ENCODE data around the gene BBS2. TPM values are rescaled to one million over a fixed set of nuclear protein-coding genes. Genes with fewer than 3 reads are reported as not detected.

The BBS2 gene
- polyA plus RNA-seq, 1 donor from 2014 or later, result 197 TPM

DNA sequence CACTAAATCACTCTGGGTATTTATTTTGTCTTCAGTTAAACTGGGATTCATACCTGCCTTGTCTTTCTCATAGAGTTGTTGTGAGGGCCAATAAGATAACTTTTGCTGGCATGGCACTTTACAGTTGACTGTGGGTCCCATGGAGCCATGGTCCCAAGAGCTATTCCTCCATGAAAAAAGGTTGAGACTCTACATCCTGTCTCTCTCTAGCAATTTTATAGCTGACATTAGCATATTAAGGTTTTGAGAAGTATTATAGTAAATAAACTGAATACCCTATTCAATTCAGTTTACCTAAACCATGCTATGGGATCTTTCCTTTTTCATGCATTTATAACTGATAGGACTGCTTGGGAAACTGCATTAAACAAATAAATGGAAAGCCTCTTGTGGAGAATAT lies 51.0 kb downstream of the BBS2 start:
- Histone ChIP-seq H3K79me2 (replicated peaks; ENCODE audit: insufficient read depth, low read length) (no peaks in the 10 kb centered on the region), H3K27me3 (ENCODE audit: insufficient read depth, low read depth, low read length) (no peaks in the 10 kb centered on the region), H3F3A (ENCODE audit: insufficient read depth, low read length, poor library complexity, severe bottlenecking) (no peaks in the 10 kb centered on the region), H3K9me3 (ENCODE audit: low read length) (no peaks in the 10 kb centered on the region), H2AFZ (ENCODE audit: low read depth, low read length) (no peak overlapping the region), H3K4me3 (ENCODE audit: low read length) (no peak overlapping the region), H3K9ac (ENCODE audit: low read length) (no peak overlapping the region), H3K9me2 (ENCODE audit: insufficient read depth, low read length) (no peaks in the 10 kb centered on the region), H3K27ac (ENCODE audit: low read length) (no peak overlapping the region), H4K20me1 (ENCODE audit: insufficient read depth) (no peaks in the 10 kb centered on the region), H3K4me2 (ENCODE audit: low read length) (no peak overlapping the region), H3K36me3 (ENCODE audit: insufficient read depth, low read length) (peaks cover 14% of the 10 kb centered on the region)
- TF ChIP-seq RAD21 (conservative IDR thresholded peaks at IDR 0.05) (no peak), EZH2 (IDR thresholded peaks at IDR 0.05; ENCODE audit: borderline replicate concordance, insufficient read depth, low read length, poor library complexity, severe bottlenecking) (no peak), POLR2AphosphoS5 (IDR thresholded peaks at IDR 0.05) (no peak), SMC3 (conservative IDR thresholded peaks at IDR 0.05; ENCODE audit: poor library complexity) (no peak)
- TF ChIP-seq, protein P1, sequence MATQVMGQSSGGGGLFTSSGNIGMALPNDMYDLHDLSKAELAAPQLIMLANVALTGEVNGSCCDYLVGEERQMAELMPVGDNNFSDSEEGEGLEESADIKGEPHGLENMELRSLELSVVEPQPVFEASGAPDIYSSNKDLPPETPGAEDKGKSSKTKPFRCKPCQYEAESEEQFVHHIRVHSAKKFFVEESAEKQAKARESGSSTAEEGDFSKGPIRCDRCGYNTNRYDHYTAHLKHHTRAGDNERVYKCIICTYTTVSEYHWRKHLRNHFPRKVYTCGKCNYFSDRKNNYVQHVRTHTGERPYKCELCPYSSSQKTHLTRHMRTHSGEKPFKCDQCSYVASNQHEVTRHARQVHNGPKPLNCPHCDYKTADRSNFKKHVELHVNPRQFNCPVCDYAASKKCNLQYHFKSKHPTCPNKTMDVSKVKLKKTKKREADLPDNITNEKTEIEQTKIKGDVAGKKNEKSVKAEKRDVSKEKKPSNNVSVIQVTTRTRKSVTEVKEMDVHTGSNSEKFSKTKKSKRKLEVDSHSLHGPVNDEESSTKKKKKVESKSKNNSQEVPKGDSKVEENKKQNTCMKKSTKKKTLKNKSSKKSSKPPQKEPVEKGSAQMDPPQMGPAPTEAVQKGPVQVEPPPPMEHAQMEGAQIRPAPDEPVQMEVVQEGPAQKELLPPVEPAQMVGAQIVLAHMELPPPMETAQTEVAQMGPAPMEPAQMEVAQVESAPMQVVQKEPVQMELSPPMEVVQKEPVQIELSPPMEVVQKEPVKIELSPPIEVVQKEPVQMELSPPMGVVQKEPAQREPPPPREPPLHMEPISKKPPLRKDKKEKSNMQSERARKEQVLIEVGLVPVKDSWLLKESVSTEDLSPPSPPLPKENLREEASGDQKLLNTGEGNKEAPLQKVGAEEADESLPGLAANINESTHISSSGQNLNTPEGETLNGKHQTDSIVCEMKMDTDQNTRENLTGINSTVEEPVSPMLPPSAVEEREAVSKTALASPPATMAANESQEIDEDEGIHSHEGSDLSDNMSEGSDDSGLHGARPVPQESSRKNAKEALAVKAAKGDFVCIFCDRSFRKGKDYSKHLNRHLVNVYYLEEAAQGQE (IDR thresholded peaks at IDR 0.05; ENCODE audit: borderline replicate concordance), result no peak
- TF ChIP-seq, protein P2, sequence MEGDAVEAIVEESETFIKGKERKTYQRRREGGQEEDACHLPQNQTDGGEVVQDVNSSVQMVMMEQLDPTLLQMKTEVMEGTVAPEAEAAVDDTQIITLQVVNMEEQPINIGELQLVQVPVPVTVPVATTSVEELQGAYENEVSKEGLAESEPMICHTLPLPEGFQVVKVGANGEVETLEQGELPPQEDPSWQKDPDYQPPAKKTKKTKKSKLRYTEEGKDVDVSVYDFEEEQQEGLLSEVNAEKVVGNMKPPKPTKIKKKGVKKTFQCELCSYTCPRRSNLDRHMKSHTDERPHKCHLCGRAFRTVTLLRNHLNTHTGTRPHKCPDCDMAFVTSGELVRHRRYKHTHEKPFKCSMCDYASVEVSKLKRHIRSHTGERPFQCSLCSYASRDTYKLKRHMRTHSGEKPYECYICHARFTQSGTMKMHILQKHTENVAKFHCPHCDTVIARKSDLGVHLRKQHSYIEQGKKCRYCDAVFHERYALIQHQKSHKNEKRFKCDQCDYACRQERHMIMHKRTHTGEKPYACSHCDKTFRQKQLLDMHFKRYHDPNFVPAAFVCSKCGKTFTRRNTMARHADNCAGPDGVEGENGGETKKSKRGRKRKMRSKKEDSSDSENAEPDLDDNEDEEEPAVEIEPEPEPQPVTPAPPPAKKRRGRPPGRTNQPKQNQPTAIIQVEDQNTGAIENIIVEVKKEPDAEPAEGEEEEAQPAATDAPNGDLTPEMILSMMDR (IDR thresholded peaks at IDR 0.05; ENCODE audit: poor library complexity, severe bottlenecking), result no peak

GRCh38 chr16:56466344-56466743 lies 53.5 kb downstream of the BBS2 start:
- TF ChIP-seq, protein P1 (IDR thresholded peaks at IDR 0.05; ENCODE audit: borderline replicate concordance), result no peak
- TF ChIP-seq EP300 (conservative IDR thresholded peaks at IDR 0.05; ENCODE audit: poor library complexity, severe bottlenecking), result no peak
- no peak for TF ChIP-seq MXI1 (conservative IDR thresholded peaks at IDR 0.05; ENCODE audit: poor library complexity, severe bottlenecking)
- TF ChIP-seq, protein P2 (IDR thresholded peaks at IDR 0.05; ENCODE audit: poor library complexity, severe bottlenecking), result no peak
- no peak for TF ChIP-seq EZH2 (IDR thresholded peaks at IDR 0.05; ENCODE audit: borderline replicate concordance, insufficient read depth, low read length, poor library complexity, severe bottlenecking)
- no peak for TF ChIP-seq TAF1 (IDR thresholded peaks at IDR 0.05; ENCODE audit: low read depth)
- no peak for TF ChIP-seq POLR2AphosphoS5 (IDR thresholded peaks at IDR 0.05)
- TF ChIP-seq SMC3 (conservative IDR thresholded peaks at IDR 0.05; ENCODE audit: poor library complexity), result no peak
- TF ChIP-seq RAD21 (conservative IDR thresholded peaks at IDR 0.05), result no peak
- Histone ChIP-seq H3K27ac (ENCODE audit: low read length) (no peak overlapping the region), H3K79me2 (replicated peaks; ENCODE audit: insufficient read depth, low read length) (no peaks in the 10 kb centered on the region), H3F3A (ENCODE audit: insufficient read depth, low read length, poor library complexity, severe bottlenecking) (no peaks in the 10 kb centered on the region), H3K9ac (ENCODE audit: low read length) (no peak overlapping the region), H3K4me3 (ENCODE audit: low read length) (no peak overlapping the region), H3K27me3 (ENCODE audit: insufficient read depth, low read depth, low read length) (no peaks in the 10 kb centered on the region), H3K4me2 (ENCODE audit: low read length) (no peak overlapping the region), H3K9me2 (ENCODE audit: insufficient read depth, low read length) (no peaks in the 10 kb centered on the region), H4K20me1 (ENCODE audit: insufficient read depth) (no peaks in the 10 kb centered on the region), H3K36me3 (ENCODE audit: insufficient read depth, low read length) (peaks cover 22% of the 10 kb centered on the region), H2AFZ (ENCODE audit: low read depth, low read length) (no peak overlapping the region), H3K9me3 (ENCODE audit: low read length) (no peaks in the 10 kb centered on the region)
